ENCODE data around the gene TRIB2.

- TF ChIP-seq JUN (IDR thresholded peaks at IDR 0.05; ENCODE audit: borderline replicate concordance, insufficient read depth, insufficient read length, low read depth): no peak
- no peak for TF ChIP-seq CTCF (IDR thresholded peaks at IDR 0.05; ENCODE audit: extremely low read depth in 1 of 2, insufficient read depth in 1 of 2, low read depth in 1 of 2, low read length in 2 of 2)
- no peak for TF ChIP-seq MAX (IDR thresholded peaks at IDR 0.05; ENCODE audit: insufficient read depth, insufficient read length)
- no peak for TF ChIP-seq POLR2A (IDR thresholded peaks at IDR 0.05; ENCODE audit: low read depth, low read length)
- no peak for TF ChIP-seq EZH2 (IDR thresholded peaks at IDR 0.05; ENCODE audit: borderline replicate concordance, low read depth, low read length, severe bottlenecking)
- TF ChIP-seq FOS (IDR thresholded peaks at IDR 0.05; ENCODE audit: borderline replicate concordance, insufficient read depth, low read length): no peak
- TF ChIP-seq POLR2AphosphoS5 (IDR thresholded peaks at IDR 0.05; ENCODE audit: insufficient read depth, low read depth, low read length): no peak
- TF ChIP-seq MYC (IDR thresholded peaks at IDR 0.05; ENCODE audit: low read depth, low read length): no peak
Observed at GRCh38 chr2:12726271-12726670, 9.5 kb downstream of the TRIB2 start.
